Epithelial cell of proximal tubule (primary cell): ENCODE measurements around the gene TEN1. TPM values are rescaled to one million over a fixed set of nuclear protein-coding genes. Genes with fewer than 3 reads are reported as not detected.

Experiments used
- DNase-seq: peaks from one replicate; pipeline ENCODE4 v3.0.0-alpha.2; 2011; ENCODE audit warnings: low read depth
- H3K4me3 ChIP-seq: 2 replicates; pipeline ENCODE4 v1.5.1; 2011; ENCODE audit warnings: low read depth, mild to moderate bottlenecking, low read length
- CTCF ChIP-seq: conservative IDR thresholded peaks from 2 replicates; pipeline ENCODE4 v1.5.1; 2012; ENCODE audit warnings: low read depth, mild to moderate bottlenecking, low read length
- total RNA-seq: library from RNA; depleted of rRNA; stranded (reverse); fragments of >200 nt; gene quantifications from 2 replicates; pipeline ENCODE4 v1.2.3, GENCODE V29; 2015

Gene TEN1
- total RNA-seq, 1 donor from 2014 or later = 41.6 TPM

- no peak overlapping the region for H3K4me3 ChIP-seq
- DNase-seq = no peak
- no peak for TF ChIP-seq CTCF
Observed at GRCh38 chr17:76011951-76012350, 32.9 kb downstream of the TEN1 start.

GRCh38 chr17:76013377-76013932 is 34.4 kb downstream of the TEN1 start:
- no peak overlapping the region for H3K4me3 ChIP-seq
- no peak for TF ChIP-seq CTCF
- no peak for DNase-seq

DNA sequence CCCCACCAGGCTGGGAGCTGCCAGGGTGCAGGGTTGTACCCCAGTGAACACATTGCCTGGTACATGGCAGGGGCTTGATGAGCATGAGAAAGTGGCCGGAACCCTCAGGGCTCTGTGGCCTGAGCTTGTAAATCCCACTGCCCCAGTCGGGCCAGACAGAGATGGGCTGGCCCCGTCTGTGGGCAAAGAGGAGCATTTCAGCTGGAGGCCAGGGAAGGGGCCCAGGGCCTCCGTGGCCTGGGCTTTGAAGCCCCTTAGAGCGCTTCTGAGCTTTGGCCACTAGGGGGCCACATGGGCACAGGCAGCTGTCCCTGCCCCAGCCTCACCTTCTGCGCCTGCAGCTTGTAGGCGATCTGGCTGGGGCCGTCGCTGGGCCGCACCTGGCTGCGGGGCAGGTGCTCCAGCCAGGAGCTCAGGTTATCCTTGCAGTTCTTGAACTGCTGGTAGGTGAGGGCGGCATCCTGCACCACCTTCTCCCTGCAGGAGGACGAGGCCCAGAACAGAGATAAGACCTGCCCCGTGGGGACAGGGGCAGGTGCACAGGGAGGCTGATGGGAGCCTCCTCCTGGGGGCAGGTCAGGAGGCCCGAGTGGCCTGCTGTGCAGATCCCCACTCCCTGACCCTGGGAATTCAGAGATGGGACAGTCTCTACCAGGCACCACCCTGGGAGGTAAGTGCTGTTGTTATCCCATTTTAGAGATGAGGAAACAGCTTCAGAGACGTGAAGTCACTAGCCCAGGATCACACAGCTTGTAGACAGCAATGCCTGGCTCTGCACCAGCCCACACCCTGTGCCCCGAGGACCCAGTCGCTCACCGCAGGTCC is 35.3 kb downstream of the TEN1 start:
- no peak overlapping the region for H3K4me3 ChIP-seq
- DNase-seq = no peak
- TF ChIP-seq CTCF = peak; percentile 85

DNA sequence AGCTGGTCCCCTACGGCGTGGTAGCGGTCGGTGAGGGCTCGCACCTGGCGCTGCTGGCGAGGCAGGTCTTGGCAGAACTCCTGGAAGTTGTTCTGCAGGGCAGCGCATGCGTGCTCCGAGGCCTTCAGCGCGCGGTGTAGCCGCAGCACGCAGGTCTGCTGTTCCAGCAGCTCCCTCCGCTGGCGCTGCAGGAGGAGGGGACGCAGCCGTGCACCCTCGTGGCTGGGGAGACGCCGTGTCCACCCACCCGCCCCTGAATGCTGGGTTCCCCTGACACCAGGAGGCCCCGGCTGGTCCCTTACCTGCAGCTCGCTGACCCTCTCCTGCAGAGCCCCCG is 35.9 kb downstream of the TEN1 start:
- no peak for DNase-seq
- H3K4me3 ChIP-seq = no peak overlapping the region
- TF ChIP-seq CTCF = no peak

DNA sequence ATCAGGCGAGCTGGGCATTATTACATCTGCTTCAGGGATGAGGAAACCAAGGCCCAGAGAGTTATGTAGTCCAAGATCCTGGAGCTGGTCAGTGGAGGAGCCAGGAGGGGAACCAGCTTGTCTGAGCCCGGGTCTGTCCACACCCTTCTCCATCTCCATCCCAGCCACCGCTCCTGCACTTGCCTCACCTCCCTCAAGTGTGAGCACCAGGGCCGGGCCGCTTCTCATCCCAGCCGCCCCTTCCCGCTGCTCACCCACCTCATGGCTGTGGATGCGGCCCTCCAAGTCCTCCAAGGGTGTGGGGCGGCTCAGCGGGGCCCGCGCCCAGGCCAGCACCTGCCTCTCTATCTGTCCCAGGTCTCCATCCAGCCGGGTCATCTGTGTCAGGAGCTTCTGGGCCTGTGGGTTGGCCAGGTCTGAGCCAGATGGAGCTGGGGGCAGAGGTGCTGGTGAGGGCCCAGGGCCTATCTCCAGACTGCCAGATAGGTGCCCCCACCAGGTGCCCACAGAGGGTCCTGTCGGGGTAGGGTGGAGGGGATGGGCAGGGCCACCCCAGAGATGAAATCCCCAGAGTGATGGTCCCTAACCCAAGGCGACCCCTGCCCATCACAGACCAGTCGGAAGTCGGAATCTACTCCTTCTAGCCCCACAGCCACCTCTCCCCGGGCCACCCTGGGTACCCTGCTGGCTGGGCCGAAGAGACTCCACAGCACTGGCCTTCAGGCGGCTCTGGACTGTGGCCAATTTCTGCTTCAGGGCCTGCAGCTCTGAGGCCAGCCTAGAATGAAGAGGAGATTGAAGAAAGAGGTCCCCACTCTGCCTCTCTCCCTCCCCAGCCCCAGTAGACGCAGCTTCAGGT is 38.7 kb downstream of the TEN1 start:
- H3K4me3 ChIP-seq = no peak overlapping the region
- TF ChIP-seq CTCF = no peak
- DNase-seq = no peak

DNA sequence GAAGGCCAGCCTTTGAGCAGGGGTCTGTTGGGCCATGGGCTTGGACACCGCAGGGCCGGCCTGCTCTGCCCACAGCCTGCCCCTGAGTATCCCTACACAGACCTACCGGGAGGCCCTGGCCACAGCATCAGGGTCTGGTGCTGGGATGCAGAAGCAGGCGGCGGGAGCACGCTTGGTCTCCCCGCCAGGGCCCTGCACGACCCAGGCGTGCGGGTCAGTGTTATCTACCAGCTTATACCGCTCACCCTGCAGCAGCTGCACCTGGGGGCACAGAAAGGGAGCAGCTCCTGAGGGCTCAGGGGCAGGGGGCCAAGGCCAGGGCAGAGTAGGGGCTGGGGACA is 39.3 kb downstream of the TEN1 start:
- TF ChIP-seq CTCF = no peak
- H3K4me3 ChIP-seq = no peak overlapping the region
- no peak for DNase-seq

DNA sequence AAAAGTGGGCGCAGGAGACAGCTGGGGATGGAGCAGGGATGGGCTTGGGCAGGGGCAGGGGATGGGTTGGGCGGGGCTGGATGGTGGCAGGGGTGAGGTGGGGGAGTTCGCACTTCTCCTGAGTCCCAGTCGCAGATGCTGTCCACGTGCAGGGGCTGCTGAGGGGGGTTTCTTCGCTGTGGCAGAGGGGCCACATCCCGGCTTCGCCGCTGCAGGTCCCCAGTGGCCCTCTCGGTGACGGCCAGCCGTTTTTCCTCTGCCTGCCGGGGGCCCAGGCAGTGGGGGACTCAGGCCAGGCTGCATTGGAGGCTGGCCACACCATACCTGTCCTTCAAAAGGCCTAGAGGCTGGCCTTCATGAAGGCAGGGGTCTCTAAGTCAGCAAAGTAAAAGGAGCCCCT is 39.8 kb downstream of the TEN1 start:
- no peak overlapping the region for H3K4me3 ChIP-seq
- DNase-seq = no peak
- TF ChIP-seq CTCF = no peak
